ENCODE results near the gene VAV2. TPM values are rescaled to one million over a fixed set of nuclear protein-coding genes. Genes with fewer than 3 reads are reported as not detected.
"Not testable (repeated sequence)": the region's sequence is repeated elsewhere in the genome, so short reads cannot be mapped to it uniquely, and the experiment has no call there.

VAV2 gene
- total RNA-seq, 1 experiment from 2014 or later, result 10.3 TPM

DNA sequence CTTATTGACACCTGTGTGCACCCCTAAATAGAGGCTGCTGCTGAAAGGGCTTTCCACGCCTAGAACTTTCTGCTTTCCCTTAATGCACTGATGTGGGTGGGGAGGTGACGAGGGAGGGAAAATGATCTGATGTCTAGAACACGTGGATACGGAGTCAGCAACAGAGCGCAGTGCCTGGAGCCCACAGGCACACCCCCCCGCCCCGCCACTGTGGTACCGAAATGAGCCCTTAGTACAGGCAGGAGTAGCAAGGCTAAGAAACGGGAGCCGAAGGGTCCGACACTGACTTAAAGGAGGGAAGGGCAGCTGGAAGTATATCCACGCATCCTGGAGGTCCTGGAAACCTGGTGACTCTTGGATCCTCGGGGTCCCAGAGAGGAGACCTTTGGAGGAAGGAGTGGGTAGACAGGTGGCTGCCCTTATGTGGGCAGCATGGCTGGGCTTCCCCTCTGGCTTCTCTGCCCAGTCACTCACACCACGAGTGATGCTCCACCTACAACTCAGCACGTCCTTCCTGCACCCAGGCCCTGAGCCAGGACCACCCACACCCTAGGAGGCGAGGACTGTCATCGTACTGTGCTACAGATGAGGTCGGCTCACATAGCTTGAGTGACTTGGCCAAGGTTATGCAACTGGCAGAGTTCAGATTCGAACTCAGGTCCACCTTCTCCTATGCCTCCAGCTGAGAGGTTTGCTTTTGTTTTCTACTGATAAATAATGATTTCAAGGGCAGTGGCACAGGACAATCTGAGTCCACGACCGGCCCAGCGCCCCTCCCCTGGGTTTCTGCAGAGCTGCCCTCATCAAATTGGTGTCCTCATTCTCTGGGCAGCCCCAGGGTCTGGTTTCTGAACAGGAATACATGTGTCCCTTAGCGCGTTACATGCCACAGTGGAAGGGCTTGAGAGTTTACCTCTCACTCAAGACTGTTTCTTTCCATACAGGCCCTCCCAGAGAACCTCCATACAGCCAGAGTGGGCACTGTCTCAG, 4.7 kb upstream of the VAV2 start:
- no peak for DNase-seq (ENCODE audit: low read depth)

DNA sequence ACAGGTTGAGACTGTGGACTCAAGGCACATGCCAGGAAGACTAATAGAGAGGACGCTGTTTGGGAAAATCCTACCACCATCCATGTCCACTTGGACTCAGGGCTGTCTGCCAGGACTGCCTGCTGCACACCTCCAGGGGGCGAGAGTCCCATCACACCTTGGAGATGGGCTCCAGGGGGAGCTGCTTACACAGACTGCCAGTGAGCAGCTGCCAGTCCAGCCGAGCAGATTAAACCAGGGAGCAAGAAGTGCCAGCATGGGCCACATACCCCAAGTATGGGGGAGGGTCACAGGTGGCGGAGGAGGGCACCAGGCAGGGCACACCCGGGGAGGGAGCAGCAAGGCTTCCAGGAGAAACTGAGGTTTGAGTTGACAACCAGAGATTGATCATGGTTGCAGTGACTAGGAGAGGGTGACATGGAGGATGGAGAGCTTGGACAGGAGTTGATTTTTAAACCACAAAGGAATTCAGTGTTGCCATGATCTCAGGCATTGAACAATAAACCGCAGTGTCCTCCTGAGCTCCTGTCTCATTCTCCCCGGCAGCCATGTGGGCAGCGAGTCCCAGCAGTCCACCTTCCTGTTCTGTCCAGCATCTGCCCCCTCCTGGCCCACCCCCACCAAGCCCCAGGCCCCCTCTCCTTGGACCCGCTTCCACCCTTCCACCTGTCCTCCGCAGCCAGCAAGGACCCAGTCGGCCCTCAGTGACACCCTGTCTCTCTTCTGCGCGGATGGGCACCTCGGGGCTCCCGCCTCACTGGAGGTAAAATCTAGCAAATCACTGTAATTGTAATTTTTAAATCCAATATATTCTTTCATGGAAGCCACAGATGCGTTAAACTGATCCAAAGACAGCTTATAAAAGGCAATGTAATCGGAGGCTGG, 3.1 kb upstream of the VAV2 start:
- DNase-seq (ENCODE audit: low read depth), result peak; percentile 61

DNA sequence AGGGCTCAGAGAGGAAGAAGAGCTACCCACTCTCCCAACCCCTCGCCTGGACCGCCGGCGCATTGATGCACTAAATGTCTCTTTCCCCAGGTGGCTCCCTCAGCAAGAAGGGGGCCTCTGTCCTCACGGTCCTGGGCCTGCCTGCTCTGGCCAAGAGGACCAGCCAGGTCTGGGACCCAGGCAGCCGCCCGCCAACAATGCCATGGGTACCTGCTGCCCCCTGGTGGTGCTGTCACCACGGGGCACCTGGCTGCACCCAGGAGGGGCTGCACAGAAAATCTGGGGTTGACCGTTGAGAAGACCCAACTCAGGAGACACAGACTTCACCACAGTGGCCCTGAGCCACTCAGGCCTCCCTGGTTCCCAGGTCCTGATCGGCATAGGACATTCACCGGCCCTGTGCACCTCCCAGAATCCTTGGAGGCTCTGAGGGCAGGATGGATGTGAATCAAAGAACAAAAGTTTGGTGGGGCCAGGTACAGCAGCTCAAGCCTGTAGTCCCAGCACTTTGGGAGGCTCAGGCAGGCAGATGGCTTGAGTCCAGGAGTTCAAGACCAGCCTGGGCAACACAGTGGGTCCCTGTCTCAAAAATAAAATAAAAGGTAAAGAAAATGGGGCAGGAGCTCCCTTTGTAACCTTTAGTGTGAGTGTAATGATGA, 2.4 kb upstream of the VAV2 start:
- DNase-seq (ENCODE audit: low read depth), result peak; percentile 54

DNA sequence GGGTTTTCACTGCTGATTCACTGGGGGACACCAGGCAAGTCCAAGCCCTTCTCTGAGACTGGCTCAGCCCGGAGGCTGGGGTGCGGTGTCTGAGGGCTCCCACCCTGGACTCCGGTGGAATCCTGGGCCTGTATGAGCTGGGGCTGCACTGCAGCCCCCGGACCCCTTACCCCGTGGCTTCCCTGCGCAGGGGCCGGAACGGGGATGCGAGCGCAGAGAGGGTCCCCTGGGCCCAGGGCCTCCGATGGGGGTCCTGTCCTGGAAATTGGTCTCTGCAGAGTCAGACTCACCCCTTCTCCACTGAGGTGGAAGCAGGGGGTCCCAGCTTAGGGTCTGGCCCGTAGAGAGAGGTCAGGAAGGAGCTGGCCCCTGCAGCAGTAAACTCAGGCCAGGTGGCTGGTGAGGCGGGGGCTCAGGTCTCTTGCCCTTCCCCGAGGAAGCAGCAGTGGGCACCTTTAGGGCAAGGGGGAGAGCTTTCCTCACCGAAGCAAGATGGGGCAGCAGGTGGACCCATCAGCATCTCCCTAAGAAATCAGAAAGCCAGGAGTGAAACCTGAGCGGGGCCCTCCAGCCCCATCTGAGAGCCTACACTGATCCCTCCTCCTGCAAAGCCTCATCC, 1.6 kb upstream of the VAV2 start:
- DNase-seq (ENCODE audit: low read depth), result no peak

DNA sequence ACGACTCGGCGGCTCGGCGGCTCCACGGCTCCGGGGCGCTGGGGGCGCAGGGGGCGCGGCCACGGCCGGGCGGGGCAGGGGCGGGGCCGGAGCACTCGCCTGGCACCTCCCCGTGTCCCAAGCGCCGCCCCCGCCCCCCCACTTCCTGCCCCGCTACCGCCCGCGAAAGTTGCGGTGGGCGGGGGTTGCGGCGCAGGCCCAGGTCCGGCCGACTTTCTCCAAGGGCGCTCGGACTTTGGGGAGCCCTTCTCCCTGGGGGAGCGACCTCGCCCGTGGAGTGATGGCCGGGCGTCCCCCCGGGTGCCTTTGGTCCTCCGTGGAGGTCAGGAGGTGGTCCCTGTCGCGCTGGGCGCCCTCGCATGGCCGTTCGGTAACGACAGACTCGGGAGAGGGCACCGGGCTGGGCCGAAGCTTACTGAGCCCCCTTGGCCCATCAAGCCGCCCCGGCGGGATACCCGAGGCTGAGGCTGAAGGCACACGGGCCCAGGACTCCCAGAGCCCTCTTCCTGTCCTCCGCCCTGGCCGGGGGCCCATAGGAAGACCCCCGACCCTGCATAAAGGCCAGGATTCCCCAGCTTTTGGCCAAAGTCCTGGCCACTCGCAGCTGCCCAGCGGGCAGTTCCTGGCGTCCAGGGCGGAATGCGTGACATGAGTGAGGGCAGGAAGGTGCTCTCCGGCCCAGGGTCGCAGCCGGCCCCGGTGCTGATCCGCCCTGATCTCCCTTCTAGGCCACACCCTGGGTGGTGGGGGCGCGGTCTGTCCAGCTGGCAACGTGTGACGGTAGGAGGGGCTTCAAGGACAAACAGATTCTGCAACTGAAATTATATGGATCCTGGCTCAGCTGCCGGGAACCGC, 883 bp upstream of the VAV2 start:
- DNase-seq (ENCODE audit: low read depth), result peak; percentile 93

DNA sequence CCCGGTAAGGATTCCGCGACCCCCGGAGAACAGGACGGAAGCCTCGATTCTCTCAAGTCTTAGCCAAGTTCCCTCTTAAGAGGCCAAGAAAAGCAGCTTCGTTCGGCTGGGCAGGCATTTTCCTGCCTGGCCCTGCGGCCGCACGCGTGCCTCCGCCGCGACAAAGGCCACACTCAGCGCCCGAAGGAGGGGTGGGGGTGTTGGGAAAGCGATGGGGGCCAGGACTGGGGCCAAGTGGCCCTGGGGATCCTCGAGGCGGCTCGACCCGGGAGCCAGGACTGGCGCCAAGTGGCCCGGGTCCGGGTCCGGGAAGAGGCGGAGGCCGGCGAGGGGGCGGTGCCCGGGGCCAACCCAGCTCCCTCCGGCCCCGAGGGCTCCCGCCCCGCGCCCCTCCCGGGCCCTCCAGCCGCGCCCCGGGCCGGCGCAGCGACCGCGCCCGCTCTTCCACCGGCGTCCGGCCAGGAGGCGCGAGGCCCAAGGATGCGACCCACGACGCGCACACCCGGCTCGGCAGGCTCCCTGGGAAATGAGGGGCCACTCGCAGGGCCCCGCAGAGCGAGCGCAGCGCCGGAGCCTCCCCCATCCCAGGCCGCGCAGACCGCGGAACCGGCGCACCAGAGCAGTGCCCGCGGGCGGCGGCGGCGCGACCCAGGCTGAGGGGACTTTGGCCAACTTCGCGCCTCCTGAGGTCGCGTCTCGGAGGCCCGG, 756 bp downstream of the VAV2 start:
- no peak for DNase-seq (ENCODE audit: low read depth)

DNA sequence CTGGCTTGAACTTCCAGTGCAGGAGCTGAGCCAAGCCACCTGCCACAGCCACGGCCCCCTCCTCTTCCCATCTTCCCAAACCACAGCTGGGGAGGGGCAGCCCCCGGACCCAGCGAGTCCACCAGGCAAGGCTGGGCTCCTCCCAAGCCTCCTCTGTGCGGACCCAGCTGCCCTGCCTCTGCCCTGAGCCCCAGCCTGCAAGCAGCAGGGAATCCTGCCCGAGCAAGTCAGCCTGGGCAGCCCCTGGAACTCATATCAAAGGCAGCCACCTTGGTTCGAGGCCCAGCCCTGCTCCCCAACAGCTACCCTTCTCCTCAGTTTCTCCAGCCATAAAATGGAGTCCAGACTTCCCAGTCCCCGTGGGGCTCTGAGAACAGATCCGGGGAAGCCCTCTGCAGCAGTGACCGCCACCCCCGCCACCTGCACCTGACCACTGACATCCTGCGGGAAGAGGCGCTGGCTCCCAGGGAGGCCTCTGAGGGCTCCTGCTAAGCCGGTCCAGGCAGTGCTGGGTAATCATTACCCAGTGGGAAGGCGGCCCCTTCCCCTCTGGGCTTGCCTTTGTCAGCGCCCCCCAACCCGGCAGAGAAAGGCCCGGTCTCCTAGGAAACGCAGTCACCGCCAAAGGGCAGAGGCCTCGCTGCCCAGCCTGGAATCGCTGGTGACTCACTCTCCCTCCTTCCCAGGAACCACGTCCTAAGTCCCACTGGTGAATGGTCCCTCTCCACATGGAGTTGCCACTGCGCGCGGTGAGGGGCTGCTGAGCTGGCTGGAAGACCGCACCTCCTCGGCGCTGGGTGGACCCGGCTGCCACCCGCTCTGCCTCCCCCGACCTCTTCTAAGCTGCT, 1.5 kb downstream of the VAV2 start:
- peak; percentile 89 for DNase-seq (ENCODE audit: low read depth)

DNA sequence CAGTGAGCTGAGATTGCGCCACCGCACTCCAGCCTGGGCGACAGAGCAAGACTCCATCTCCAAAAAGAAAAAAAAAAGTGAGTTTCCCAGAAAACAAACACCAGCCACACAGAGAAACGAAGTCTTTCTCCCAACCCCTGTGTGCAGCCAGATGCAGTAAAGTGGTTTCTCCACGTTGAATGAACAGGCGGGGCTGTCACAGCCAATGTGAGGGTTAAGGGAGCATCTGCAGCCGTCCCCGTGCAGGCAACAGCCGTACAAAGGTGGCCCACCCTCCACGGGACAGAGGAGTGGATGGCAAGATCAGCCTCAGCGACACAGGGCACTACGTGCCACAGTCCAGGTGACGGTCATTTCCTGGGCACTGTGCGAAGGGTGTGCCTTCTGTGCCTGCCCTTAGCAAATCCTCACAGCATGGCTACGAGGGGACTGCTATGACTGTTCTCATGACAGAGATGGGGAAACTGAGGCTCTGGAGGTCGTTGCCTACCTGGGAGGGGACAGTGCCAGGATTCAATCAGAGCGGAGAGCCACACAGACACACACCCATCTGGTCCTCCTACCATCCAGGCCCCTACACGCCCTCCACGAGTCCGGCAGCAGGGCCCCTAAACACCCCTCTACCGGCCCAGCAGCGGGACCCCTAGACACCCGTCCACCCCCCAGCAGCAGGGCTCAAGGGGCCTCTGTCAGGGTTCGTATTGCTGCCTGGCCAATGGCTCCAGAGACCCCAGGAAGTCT, 2.3 kb downstream of the VAV2 start:
- no peak for DNase-seq (ENCODE audit: low read depth)

DNA sequence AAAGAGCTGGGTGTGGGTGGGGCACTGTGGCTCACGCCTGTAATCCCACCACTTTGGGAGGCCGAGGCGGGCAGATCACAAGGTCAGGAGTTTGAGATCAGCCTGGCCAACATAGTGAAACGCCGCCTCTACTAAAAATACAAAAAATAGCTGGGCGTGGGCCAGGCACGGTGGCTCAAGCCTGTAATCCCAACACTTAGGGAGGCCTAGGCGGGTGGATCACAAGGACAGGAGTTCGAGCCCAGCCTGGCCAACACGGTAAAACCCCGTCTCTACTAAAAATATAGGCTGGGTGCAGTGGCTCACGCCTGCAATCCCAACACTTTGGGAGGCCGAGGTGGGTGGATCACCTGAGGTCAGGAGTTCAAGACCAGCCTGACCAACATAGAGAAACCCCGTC, 3.4 kb downstream of the VAV2 start:
- not testable (repeated sequence) for DNase-seq (ENCODE audit: low read depth)

DNA sequence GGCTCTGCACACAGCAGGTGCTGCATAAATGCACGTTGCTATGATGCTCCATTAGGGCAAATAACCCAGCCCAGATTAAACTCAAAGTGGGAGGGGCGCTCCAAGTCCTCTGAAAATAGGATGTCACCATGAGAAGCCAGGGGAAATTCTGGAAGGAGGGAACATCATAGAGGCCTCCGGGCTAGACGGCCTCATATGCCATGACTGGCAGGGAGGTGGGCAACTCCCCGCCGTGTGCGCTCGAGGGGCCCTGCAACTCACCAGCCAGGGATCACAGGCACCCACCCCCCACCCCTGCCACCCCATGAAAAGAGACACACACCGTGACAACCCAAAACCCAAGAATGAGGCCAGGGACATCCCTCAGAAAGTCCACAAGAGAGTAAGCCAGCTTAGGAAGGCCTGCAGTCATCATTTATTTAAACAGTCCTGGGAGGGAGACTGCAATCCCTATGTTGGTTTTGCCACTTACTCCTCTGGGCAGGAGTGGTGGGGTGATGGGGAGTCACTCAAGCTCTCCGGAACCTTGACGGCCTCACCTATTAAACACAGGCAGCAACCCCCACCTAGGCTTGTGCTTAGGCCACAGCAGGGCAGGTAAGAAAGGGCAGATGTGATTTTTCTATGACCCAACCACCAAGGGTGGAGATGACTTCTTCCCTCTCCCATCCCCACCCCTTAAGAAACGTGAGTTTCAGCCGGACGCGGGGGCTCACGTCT, 4.0 kb downstream of the VAV2 start:
- no peak for DNase-seq (ENCODE audit: low read depth)

DNA sequence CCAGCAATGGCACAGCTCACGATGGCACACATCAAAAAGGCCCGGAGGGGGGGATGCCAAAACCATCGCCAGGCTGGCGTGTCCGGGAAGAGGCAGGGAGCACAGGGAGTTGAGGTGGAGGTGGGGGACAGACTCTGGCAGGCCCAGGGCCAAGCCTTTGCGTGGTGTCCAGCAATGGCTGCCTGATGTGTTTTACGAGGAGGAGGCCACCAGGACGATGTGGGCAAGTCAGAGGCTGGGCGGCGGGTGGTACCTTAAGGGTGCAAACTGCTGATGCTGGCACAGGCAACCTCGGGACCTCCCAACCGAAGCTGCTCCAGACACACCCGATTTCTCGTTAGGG, 4.7 kb downstream of the VAV2 start:
- DNase-seq (ENCODE audit: low read depth), result no peak

DNA sequence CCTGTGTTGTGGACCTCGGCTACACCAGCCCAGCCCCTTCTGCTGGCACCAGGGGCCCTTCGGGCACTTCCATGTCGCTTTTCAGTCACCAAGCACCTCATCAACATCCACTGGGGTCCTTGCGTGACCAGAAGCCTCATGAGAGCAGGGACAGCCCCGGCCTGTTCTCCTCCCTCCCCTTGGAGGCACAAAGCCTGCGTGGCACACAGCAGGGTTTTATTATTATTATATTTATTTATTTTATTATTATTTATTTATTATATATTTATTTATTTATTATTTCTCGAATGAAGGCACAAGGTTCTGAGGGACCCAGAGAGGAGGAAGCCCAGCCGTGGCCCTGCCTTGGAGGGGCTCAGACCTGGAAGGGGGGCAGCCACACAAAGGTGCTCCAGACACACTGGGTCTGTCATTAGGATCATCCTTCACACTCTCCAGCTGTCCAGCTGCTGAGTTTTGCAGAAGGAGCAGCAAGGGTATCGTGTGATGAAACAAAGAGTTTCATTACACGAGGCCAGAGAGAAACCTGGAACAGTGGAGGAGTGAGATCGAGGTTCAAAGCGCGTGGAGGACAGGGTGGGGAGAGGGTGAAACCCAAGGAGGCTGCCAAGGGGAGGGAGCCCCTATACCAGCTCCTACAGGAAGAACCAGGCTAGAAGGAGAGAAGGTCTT, 5.2 kb downstream of the VAV2 start:
- DNase-seq (ENCODE audit: low read depth), result no peak

DNA sequence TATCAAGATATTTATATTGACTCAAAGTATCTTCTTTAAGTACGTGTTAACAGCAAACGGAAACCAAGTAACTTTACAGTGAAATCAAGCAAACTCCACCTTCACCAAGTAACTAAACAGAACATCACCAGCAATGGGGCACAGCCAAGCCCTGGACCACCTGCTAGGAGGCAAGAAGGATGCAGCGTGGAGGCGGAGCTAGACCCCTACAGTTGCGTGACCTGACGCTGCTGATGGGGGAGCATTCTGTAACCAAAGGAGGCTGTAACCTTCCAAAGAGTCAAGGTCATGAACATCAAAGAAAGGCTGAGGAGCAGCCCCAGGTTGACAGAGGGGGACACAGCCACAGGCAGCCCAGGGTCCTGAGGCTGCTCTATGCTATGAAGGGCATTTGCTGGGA, 6.1 kb downstream of the VAV2 start:
- DNase-seq (ENCODE audit: low read depth), result no peak

DNA sequence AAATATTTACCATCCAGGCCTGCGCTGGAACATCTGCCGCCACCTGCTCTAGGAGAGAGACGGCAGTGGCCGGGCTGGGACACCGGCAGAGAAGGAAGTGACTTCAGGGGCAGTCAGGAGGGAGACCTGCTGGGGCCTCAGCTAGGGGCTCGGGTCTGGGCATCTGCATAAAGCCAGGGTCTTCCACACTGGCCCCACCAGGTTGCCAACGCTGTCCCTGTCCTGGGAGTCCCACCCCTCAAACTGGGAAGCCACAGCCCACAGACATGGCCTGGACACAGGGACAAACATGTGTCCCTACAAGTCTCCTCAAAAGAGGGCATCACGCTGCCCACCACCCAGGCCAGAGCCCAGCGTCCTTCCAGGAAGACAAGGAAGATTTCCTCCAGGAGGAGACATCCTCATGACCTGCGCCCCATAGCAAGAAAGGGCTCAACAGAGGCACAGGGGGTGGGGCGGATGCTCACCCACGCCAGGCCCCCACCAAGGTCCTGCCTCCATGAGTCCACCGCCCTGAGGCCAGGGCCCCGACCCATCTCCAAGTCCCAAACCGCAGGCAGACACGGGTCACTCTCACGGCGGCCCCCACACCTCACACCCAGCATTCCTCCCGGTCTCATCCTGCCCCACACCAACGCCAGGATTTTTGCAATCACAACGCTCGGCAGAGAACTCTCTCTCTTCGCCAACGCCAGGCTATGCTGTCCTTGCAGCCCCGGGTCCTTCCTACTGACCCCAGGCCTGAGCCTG, 9.0 kb downstream of the VAV2 start:
- DNase-seq (ENCODE audit: low read depth), result no peak

DNA sequence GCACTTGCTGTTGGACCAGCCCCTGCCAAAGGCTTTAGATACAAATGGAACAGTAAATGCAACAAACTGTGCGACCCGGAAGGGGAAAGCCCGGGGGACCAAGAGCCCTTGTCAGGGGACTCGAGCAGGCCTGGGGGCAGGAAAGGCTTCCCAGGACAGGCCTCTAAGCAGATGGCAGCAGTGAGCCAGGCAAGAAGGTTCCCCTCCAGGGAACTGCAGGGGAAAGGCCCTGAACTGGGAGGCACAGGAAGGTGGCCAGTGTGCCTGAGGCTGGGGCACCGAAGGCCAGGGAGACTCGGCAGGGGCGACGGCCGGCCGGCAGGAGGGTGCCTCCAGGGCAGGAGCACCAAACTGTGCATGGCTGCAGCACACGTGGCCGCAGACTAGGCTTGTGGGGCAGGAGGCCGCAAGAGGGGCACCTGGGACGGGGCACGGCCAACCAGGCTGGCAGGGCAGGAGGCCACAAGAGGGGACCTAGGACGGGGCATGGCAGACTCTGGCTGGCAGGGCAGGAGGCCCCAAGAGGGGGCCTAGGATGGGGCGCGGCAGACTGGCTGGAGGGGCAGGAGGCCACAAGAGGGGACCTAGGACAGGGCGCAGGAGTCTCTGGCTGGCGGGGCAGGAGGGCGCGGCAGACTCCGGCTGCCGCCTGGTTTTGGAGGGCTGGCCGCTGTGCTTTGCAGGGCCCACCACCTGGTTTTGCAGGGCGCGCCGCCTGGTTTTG, 10.0 kb downstream of the VAV2 start:
- DNase-seq (ENCODE audit: low read depth), result no peak

DNA sequence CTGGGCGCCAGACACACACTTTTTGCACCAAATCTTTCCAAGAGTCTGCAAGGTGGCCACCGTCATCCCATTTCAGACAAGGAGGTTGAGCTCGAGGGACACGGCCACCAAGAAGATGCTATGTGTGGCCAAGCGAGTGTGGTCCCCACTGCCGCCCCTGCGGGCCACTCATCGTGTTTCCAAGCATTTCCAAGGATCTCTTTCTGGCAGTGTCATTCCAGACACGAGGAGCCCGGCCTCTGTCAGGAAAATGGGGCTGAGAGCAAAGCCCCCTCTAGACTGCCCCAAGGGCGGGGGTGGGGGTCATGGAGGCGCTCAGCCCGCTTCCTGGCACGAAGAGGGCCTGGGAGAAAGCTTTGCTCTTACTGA, 10.6 kb downstream of the VAV2 start:
- no peak for DNase-seq (ENCODE audit: low read depth)

Data from RPMI7951 (cell line).